Hepatocyte (in vitro differentiated cells): ENCODE measurements around the gene PLCB2. TPM values are rescaled to one million over a fixed set of nuclear protein-coding genes. Genes with fewer than 3 reads are reported as not detected.

Source experiments
- DNase-seq: peaks from one replicate; pipeline ENCODE4 v3.0.0-alpha.2; 2016; ENCODE audit warnings: low spot score
- H2AFZ ChIP-seq: fragments of 200-600 bp; sonication (generic); 2 replicates; pipeline ENCODE4 v1.6.0; 2016; ENCODE audit warnings: antibody characterized with exemption, mild to moderate bottlenecking
- H3K27ac ChIP-seq: fragments of 200-600 bp; sonication (generic); 2 replicates; pipeline ENCODE4 v1.5.1; 2016; ENCODE audit warnings: mild to moderate bottlenecking
- H3K27me3 ChIP-seq: fragments of 200-600 bp; sonication (generic); 2 replicates; pipeline ENCODE4 v1.6.1; 2016
- H3K36me3 ChIP-seq: fragments of 200-600 bp; sonication (generic); replicated peaks from 2 replicates; pipeline ENCODE4 v1.5.1; 2016; ENCODE audit warnings: low read depth; ENCODE audit not compliant: insufficient read depth
- H3K4me1 ChIP-seq: fragments of 200-600 bp; sonication (generic); 2 replicates; pipeline ENCODE4 v1.5.1; 2016; ENCODE audit warnings: mild to moderate bottlenecking, moderate library complexity; ENCODE audit not compliant: insufficient read depth
- H3K4me2 ChIP-seq: fragments of 200-600 bp; sonication (generic); 2 replicates; pipeline ENCODE4 v1.6.0; 2016
- H3K4me3 ChIP-seq: fragments of 200-600 bp; sonication (generic); 2 replicates; pipeline ENCODE4 v1.5.1; 2016; ENCODE audit warnings: mild to moderate bottlenecking
- H3K79me2 ChIP-seq: fragments of 200-600 bp; sonication (generic); 2 replicates; pipeline ENCODE4 v1.6.0; 2017; ENCODE audit warnings: mild to moderate bottlenecking
- H3K9me2 ChIP-seq: fragments of 200-600 bp; sonication (generic); replicated peaks from 2 replicates; pipeline ENCODE4 v1.6.0; 2017; ENCODE audit warnings: mild to moderate bottlenecking; ENCODE audit not compliant: insufficient read depth
- H3K9me3 ChIP-seq: fragments of 200-600 bp; sonication (generic); 2 replicates; pipeline ENCODE4 v1.5.1; 2016; ENCODE audit warnings: low read depth, mild to moderate bottlenecking
- H4K20me1 ChIP-seq: fragments of 200-600 bp; sonication (generic); 2 replicates; pipeline ENCODE4 v1.6.0; 2016; ENCODE audit warnings: mild to moderate bottlenecking; ENCODE audit not compliant: insufficient read depth, poor library complexity, severe bottlenecking
- EZH2 ChIP-seq: fragments of 200-600 bp; sonication (generic); IDR thresholded peaks from 2 replicates; pipeline ENCODE4 v1.6.1; 2016; ENCODE audit warnings: antibody characterized with exemption, mild to moderate bottlenecking, borderline replicate concordance
- EZH2phosphoT487 ChIP-seq: fragments of 200-600 bp; sonication (generic); IDR thresholded peaks from one replicate; pipeline ENCODE4 v1.6.1; 2018; ENCODE audit warnings: antibody characterized with exemption, mild to moderate bottlenecking, low read depth, moderate library complexity; ENCODE audit not compliant: unreplicated experiment, severe bottlenecking
- WGBS: methylation state at CpG from one replicate; pipeline ENCODE4 v1.1.6; 2016; ENCODE audit warnings: low lambda C conversion rate; ENCODE audit errors: missing lambda C conversion rate; 5-methylcytosine and 5-hydroxymethylcytosine counted together
- polyA plus RNA-seq: library from polyadenylated mRNA; unstranded; fragments of >200 nt; fragmentation: Nextera tagmentation; extraction: Ambion mirVana; gene quantifications from 2 replicates; pipeline ENCODE4 v1.2.1, GENCODE V29; 2016
- total RNA-seq: library from RNA; depleted of rRNA; stranded (reverse); fragments of >200 nt; gene quantifications from 2 replicates; pipeline ENCODE4 v1.2.3, GENCODE V29; 2014
- TF ChIP-seq, protein P1 (sequence below): fragments of 200-600 bp; sonication (generic); IDR thresholded peaks from 2 replicates; pipeline ENCODE4 v1.5.1; 2016; ENCODE audit warnings: antibody characterized with exemption, mild to moderate bottlenecking; ENCODE audit not compliant: poor library complexity

The PLCB2 gene
- total and polyA plus RNA-seq, 2 experiments from 2014 or later: 1.7 to 4.4 TPM

DNA sequence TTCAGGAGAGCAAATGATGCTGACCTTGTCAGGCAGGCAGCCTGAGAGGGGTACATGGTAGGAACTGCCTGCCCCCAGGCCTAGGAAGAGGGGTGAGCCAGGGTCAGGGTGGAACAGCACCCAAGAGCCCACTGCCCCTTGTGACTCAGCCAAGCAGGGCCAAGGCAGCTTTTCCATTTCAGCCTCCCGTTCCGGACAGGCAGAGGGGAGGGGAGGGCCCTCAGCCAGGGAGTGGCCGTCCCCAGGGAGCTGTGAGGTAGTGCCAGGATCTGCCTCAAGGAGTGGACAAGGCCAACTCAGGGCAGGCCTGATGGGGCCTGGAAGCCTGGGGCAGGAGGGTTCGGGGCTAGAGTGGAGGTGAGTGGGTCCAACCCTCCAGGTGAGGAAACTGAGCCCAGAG is 19.8 kb downstream of the PLCB2 start:
- TF ChIP-seq, protein P1, sequence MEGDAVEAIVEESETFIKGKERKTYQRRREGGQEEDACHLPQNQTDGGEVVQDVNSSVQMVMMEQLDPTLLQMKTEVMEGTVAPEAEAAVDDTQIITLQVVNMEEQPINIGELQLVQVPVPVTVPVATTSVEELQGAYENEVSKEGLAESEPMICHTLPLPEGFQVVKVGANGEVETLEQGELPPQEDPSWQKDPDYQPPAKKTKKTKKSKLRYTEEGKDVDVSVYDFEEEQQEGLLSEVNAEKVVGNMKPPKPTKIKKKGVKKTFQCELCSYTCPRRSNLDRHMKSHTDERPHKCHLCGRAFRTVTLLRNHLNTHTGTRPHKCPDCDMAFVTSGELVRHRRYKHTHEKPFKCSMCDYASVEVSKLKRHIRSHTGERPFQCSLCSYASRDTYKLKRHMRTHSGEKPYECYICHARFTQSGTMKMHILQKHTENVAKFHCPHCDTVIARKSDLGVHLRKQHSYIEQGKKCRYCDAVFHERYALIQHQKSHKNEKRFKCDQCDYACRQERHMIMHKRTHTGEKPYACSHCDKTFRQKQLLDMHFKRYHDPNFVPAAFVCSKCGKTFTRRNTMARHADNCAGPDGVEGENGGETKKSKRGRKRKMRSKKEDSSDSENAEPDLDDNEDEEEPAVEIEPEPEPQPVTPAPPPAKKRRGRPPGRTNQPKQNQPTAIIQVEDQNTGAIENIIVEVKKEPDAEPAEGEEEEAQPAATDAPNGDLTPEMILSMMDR: no peak
- no peak for TF ChIP-seq EZH2
- TF ChIP-seq EZH2phosphoT487: no peak
- peaks cover 51% of the 10 kb centered on the region for H3K27me3 ChIP-seq
- no peaks in the 10 kb centered on the region for H3K36me3 ChIP-seq
- no peaks in the 10 kb centered on the region for H3K9me3 ChIP-seq
- no peak for DNase-seq
- no peak overlapping the region for H3K27ac ChIP-seq
- no peaks in the 10 kb centered on the region for H3K79me2 ChIP-seq
- H3K9me2 ChIP-seq: no peaks in the 10 kb centered on the region
- no peaks in the 10 kb centered on the region for H4K20me1 ChIP-seq
- no peak overlapping the region for H3K4me3 ChIP-seq
- WGBS: 73% methylated on average over 4 of the region's 4 CpGs
- H3K4me1 ChIP-seq: peaks cover 36% of the 10 kb centered on the region
- no peak overlapping the region for H3K4me2 ChIP-seq
- H2AFZ ChIP-seq: no peak overlapping the region

DNA sequence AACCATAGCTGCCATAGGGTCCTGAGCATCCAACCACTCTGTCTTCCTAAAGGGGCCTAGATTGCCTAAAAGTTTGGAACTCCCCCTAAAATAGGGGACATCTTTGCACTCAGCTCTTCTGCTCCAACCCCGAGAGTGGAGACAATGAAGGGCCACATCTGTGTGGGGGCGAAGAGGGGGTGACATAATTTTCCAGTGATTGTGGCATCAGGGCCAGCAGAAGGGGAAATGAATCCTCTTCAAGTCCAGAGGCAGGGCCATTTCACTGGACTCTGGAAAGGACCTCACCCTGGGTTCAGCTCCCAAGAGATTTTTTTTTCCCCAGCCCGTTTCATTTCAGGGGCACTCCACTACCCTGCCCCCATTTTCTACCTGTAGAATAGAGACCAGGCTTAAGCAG is 20.2 kb downstream of the PLCB2 start:
- H2AFZ ChIP-seq: no peak overlapping the region
- 91% methylated on average over 3 of the region's 3 CpGs for WGBS
- DNase-seq: no peak
- H3K4me3 ChIP-seq: no peak overlapping the region
- no peaks in the 10 kb centered on the region for H3K9me2 ChIP-seq
- H3K4me1 ChIP-seq: peaks cover 40% of the 10 kb centered on the region
- H4K20me1 ChIP-seq: no peaks in the 10 kb centered on the region
- H3K9me3 ChIP-seq: no peaks in the 10 kb centered on the region
- H3K4me2 ChIP-seq: no peak overlapping the region
- H3K36me3 ChIP-seq: no peaks in the 10 kb centered on the region
- H3K79me2 ChIP-seq: no peaks in the 10 kb centered on the region
- peaks cover 51% of the 10 kb centered on the region for H3K27me3 ChIP-seq
- H3K27ac ChIP-seq: no peak overlapping the region
- TF ChIP-seq, protein P1: no peak
- TF ChIP-seq EZH2phosphoT487 (no peak), EZH2 (no peak)

DNA sequence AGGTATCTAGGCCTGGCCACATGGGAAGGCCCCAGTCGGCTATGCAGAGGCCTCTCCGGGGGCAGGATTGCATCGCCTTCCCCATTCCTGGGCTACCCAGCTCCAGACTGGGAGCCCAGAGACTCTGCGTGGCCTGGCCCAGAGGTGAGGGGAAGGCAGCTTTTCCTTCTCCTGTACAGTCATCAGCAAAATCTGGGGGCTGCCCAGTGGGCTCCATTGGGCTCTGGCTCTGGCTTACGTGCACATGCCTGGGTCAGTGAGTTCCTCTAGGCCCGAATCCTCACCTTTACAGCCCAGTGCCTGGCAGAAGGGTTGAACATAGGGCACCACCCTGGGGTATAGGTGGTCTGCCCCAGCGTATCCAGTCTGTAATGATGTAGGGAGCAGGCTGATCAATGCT is 20.9 kb downstream of the PLCB2 start:
- H3K9me3 ChIP-seq: no peaks in the 10 kb centered on the region
- no peaks in the 10 kb centered on the region for H3K9me2 ChIP-seq
- peaks cover 50% of the 10 kb centered on the region for H3K27me3 ChIP-seq
- H3K79me2 ChIP-seq: no peaks in the 10 kb centered on the region
- H3K4me3 ChIP-seq: no peak overlapping the region
- no peak overlapping the region for H3K4me2 ChIP-seq
- TF ChIP-seq EZH2 (no peak), EZH2phosphoT487 (no peak)
- TF ChIP-seq, protein P1: no peak
- H3K27ac ChIP-seq: no peak overlapping the region
- H3K36me3 ChIP-seq: no peaks in the 10 kb centered on the region
- 83% methylated on average over 7 of the region's 7 CpGs for WGBS
- no peak overlapping the region for H2AFZ ChIP-seq
- H4K20me1 ChIP-seq: no peaks in the 10 kb centered on the region
- no peak for DNase-seq
- H3K4me1 ChIP-seq: peaks cover 45% of the 10 kb centered on the region

DNA sequence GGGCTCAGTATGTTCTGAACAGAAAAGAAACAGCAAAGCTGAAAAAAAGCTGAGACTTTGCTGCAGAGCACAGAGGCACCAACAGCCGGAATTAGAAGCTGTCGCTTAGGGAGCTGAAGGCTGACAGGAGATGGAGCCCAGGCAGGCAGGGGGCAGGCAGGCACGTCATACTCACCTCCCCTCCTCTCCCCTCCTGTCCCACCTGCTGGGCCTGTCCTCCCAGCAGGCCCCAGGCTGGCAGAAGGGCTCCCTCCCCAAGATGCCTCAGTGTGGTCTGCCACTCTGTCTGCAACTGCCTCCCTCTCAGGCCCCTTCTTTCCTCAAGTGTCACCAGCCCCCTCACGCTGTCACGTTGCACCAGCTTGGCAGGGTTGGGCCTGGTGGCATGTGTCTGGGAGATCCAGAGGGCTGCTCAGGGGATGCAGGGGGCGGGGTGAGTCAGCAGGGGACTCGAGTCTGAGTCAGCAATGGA is 21.6 kb downstream of the PLCB2 start:
- WGBS: 58% methylated on average over 7 of the region's 7 CpGs
- peak overlapping the region; percentile 76 for H3K27ac ChIP-seq

More for the DNA sequence above, 21.6 kb downstream of the PLCB2 start:
- TF ChIP-seq EZH2phosphoT487: no peak
- TF ChIP-seq EZH2: no peak
- Histone ChIP-seq H2AFZ (no peak overlapping the region), H3K36me3 (no peaks in the 10 kb centered on the region), H3K4me2 (peak overlapping the region; percentile 27), H3K4me3 (no peak overlapping the region), H3K4me1 (peaks cover 43% of the 10 kb centered on the region), H3K79me2 (no peaks in the 10 kb centered on the region), H3K9me2 (no peaks in the 10 kb centered on the region), H3K9me3 (no peaks in the 10 kb centered on the region), H4K20me1 (no peaks in the 10 kb centered on the region), H3K27me3 (peaks cover 50% of the 10 kb centered on the region)
- no peak for DNase-seq
